Smooth muscle cell (in vitro differentiated cells): Measurements from ENCODE around the gene IL23R. TPM values are rescaled to one million over a fixed set of nuclear protein-coding genes. Genes with fewer than 3 reads are reported as not detected.
A peak's percentile ranks its signal among the peaks of the same experiment; 100 is the strongest.

Experiments used
- DNase-seq: peaks from one replicate; lab custom pipeline; 2025; ENCODE audit not compliant: unreplicated experiment; lab: John Stamatoyannopoulos, UW
- H2AFZ ChIP-seq: fragments of 200-600 bp; sonication (generic); 2 replicates; pipeline ENCODE4 v1.6.0; 2016; ENCODE audit warnings: antibody characterized with exemption, low read depth, mild to moderate bottlenecking
- H3F3A ChIP-seq: fragments of 200-600 bp; sonication (generic); 2 replicates; pipeline ENCODE4 v1.6.0; 2017; ENCODE audit warnings: antibody characterized with exemption, low read depth
- H3K27ac ChIP-seq: fragments of 200-600 bp; sonication (generic); 2 replicates; pipeline ENCODE4 v1.5.1; 2016; ENCODE audit warnings: low read depth, mild to moderate bottlenecking
- H3K27me3 ChIP-seq: fragments of 200-600 bp; sonication (generic); 2 replicates; pipeline ENCODE4 v1.6.1; 2016; ENCODE audit warnings: low read depth, mild to moderate bottlenecking
- H3K36me3 ChIP-seq: fragments of 200-600 bp; sonication (generic); 2 replicates; pipeline ENCODE4 v1.5.1; 2016; ENCODE audit warnings: low read depth
- H3K4me1 ChIP-seq: fragments of 200-600 bp; sonication (generic); 2 replicates; pipeline ENCODE4 v1.5.1; 2016; ENCODE audit warnings: low read depth
- H3K4me2 ChIP-seq: fragments of 200-600 bp; sonication (generic); 2 replicates; pipeline ENCODE4 v1.6.0; 2016; ENCODE audit warnings: mild to moderate bottlenecking
- H3K4me3 ChIP-seq: fragments of 200-600 bp; sonication (generic); 2 replicates; pipeline ENCODE4 v1.5.1; 2016; ENCODE audit warnings: mild to moderate bottlenecking
- H3K79me2 ChIP-seq: fragments of 200-600 bp; sonication (generic); 2 replicates; pipeline ENCODE4 v1.6.0; 2016; ENCODE audit warnings: low read depth, mild to moderate bottlenecking
- H3K9ac ChIP-seq: fragments of 200-600 bp; sonication (generic); 2 replicates; pipeline ENCODE4 v1.6.0; 2016; ENCODE audit warnings: low read depth
- H3K9me3 ChIP-seq: fragments of 200-600 bp; sonication (generic); replicated peaks from 2 replicates; pipeline ENCODE4 v1.5.1; 2016; ENCODE audit warnings: low read depth
- H4K20me1 ChIP-seq: fragments of 200-600 bp; sonication (generic); 2 replicates; pipeline ENCODE4 v1.6.0; 2016; ENCODE audit warnings: low read depth
- WGBS: methylation state at CpG from one replicate; pipeline ENCODE4 v1.1.7; 2016; ENCODE audit warnings: low lambda C conversion rate; 5-methylcytosine and 5-hydroxymethylcytosine counted together
- polyA plus RNA-seq: library from polyadenylated mRNA; unstranded; fragments of >200 nt; fragmentation: Nextera tagmentation; extraction: Ambion mirVana; gene quantifications from 2 replicates; pipeline ENCODE4 v1.2.1, GENCODE V29; 2016
- total RNA-seq: library from RNA; depleted of rRNA; stranded (reverse); fragments of >200 nt; gene quantifications from 2 replicates; pipeline ENCODE4 v1.2.3, GENCODE V29; 2014
- TF ChIP-seq, protein P1 (sequence below): fragments of 200-600 bp; sonication (generic); IDR thresholded peaks from 2 replicates; pipeline ENCODE4 v1.5.1; 2017; ENCODE audit warnings: borderline replicate concordance, mild to moderate bottlenecking, antibody characterized with exemption; ENCODE audit not compliant: insufficient read depth, poor library complexity, severe bottlenecking

IL23R gene
- total and polyA plus RNA-seq, 2 experiments from 2014 or later = not detected

DNA sequence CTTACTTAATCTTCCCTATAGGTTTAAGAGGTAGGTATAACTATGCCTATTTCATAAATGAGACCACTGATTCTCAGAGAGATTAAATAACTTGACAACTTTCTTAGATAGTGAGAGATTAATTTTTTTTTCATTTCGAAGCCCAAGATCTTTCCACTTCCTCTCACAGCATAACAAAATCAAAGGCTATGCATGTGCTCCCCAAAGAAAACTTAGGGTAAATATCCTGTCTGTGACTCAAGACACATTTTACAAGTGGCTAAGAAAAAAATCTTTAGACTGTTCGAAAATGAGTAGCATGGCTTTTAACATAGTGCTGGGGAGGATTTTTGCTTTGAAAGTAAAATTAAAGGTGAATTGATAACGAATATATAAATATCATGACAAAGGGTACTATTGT, 23.3 kb upstream of the IL23R start:
- Histone ChIP-seq H3K4me3 (no peak overlapping the region), H3K27ac (no peak overlapping the region), H3K4me2 (no peak overlapping the region), H3K79me2 (no peaks in the 10 kb centered on the region), H3F3A (no peaks in the 10 kb centered on the region), H3K4me1 (no peaks in the 10 kb centered on the region), H3K9me3 (no peaks in the 10 kb centered on the region), H4K20me1 (no peaks in the 10 kb centered on the region), H2AFZ (no peak overlapping the region), H3K27me3 (no peaks in the 10 kb centered on the region), H3K9ac (no peak overlapping the region), H3K36me3 (no peaks in the 10 kb centered on the region)
- no peak for DNase-seq
- 75% methylated on average over 3 of the region's 3 CpGs for WGBS
- TF ChIP-seq, protein P1, sequence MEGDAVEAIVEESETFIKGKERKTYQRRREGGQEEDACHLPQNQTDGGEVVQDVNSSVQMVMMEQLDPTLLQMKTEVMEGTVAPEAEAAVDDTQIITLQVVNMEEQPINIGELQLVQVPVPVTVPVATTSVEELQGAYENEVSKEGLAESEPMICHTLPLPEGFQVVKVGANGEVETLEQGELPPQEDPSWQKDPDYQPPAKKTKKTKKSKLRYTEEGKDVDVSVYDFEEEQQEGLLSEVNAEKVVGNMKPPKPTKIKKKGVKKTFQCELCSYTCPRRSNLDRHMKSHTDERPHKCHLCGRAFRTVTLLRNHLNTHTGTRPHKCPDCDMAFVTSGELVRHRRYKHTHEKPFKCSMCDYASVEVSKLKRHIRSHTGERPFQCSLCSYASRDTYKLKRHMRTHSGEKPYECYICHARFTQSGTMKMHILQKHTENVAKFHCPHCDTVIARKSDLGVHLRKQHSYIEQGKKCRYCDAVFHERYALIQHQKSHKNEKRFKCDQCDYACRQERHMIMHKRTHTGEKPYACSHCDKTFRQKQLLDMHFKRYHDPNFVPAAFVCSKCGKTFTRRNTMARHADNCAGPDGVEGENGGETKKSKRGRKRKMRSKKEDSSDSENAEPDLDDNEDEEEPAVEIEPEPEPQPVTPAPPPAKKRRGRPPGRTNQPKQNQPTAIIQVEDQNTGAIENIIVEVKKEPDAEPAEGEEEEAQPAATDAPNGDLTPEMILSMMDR = no peak

DNA sequence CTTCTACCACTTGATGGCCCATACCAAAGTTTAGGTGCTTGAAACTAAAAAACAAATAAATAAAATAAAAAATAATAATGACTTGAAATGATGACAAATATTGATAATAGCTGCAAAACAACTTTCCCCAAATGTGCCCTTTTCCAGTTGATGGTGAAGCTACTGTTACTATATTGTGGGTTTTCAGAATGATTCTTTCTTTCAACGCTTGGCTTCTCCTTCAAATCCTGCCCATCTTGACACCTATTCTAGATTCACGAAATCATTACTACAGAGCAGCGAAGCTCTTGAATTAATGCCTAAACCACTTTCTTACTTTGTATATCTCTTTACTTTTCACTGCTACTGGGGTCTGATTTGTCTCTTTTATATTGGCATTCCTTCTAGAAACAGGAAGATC, 22.3 kb upstream of the IL23R start:
- no peak overlapping the region for H3K27ac ChIP-seq
- H3K4me3 ChIP-seq = no peak overlapping the region
- 95% methylated on average over 3 of the region's 3 CpGs for WGBS
- no peaks in the 10 kb centered on the region for H3K36me3 ChIP-seq
- no peaks in the 10 kb centered on the region for H3K79me2 ChIP-seq
- no peak overlapping the region for H3K4me2 ChIP-seq
- TF ChIP-seq, protein P1 = no peak
- H4K20me1 ChIP-seq = no peaks in the 10 kb centered on the region
- H3K9me3 ChIP-seq = no peaks in the 10 kb centered on the region
- no peaks in the 10 kb centered on the region for H3K27me3 ChIP-seq
- no peaks in the 10 kb centered on the region for H3K4me1 ChIP-seq
- no peak for DNase-seq
- no peaks in the 10 kb centered on the region for H3F3A ChIP-seq
- H2AFZ ChIP-seq = no peak overlapping the region
- no peak overlapping the region for H3K9ac ChIP-seq

DNA sequence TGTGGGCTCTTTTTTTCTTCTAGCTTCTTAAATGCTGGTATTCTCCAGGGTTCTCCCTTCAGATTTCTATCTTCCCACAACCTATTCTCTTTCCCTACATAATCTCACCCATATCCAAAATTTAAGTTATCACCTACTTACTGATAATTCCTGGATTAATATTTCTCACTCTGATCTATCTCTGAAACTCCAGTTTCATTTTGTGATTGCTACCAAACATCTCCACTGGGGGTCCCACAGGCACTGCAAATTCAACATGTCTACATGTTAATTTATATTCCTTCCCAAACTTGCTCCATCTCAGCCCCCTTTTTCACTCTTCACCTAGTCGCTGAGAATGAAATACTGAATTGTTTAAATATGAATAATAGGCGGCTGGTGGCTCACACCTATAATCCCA, 21.6 kb upstream of the IL23R start:
- H3K27me3 ChIP-seq = no peaks in the 10 kb centered on the region
- no peaks in the 10 kb centered on the region for H3K9me3 ChIP-seq
- no peak overlapping the region for H3K4me2 ChIP-seq
- H3K79me2 ChIP-seq = no peaks in the 10 kb centered on the region
- 92% methylated on average over 2 of the region's 2 CpGs for WGBS
- no peaks in the 10 kb centered on the region for H3F3A ChIP-seq
- H3K4me1 ChIP-seq = no peaks in the 10 kb centered on the region
- no peak for DNase-seq
- no peaks in the 10 kb centered on the region for H4K20me1 ChIP-seq
- H3K27ac ChIP-seq = no peak overlapping the region
- H3K9ac ChIP-seq = no peak overlapping the region
- no peaks in the 10 kb centered on the region for H3K36me3 ChIP-seq
- H2AFZ ChIP-seq = no peak overlapping the region
- H3K4me3 ChIP-seq = no peak overlapping the region
- TF ChIP-seq, protein P1 = peak; percentile 13

DNA sequence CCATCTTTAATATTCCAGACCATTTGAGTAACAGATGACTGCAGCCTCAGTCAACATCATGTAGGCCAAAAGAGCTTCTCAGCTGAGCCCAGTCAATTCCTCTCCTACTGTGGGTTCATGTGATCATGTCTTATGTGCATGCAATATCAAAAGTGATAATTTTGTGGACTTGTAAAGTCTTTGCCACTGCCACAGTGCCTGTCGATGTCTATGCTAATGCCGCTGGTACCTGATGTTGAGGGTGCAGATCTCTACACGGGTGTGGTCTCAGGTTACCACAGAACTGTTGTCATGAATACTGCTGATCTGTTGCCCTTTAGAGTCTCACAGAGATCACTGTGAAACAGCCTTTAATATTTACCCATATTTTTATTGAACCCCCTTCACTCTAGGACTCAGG, 20.2 kb upstream of the IL23R start:
- Histone ChIP-seq H3K4me3 (no peak overlapping the region), H3F3A (no peaks in the 10 kb centered on the region), H3K4me1 (no peaks in the 10 kb centered on the region), H3K4me2 (no peak overlapping the region), H3K36me3 (no peaks in the 10 kb centered on the region), H3K9ac (no peak overlapping the region), H3K27ac (no peak overlapping the region), H3K27me3 (no peaks in the 10 kb centered on the region), H4K20me1 (no peaks in the 10 kb centered on the region), H3K79me2 (no peaks in the 10 kb centered on the region), H3K9me3 (no peaks in the 10 kb centered on the region), H2AFZ (no peak overlapping the region)
- WGBS = 94% methylated on average over 3 of the region's 3 CpGs
- DNase-seq = no peak
- TF ChIP-seq, protein P1 = no peak
